Measurements from ENCODE around the gene ARSG. TPM values are rescaled to one million over a fixed set of nuclear protein-coding genes. Genes with fewer than 3 reads are reported as not detected.

The ARSG gene
- total and polyA plus RNA-seq, 2 donors (not counting 1 experiment from before 2014, with no cell fraction given): 5.5 to 18.4 TPM

DNA sequence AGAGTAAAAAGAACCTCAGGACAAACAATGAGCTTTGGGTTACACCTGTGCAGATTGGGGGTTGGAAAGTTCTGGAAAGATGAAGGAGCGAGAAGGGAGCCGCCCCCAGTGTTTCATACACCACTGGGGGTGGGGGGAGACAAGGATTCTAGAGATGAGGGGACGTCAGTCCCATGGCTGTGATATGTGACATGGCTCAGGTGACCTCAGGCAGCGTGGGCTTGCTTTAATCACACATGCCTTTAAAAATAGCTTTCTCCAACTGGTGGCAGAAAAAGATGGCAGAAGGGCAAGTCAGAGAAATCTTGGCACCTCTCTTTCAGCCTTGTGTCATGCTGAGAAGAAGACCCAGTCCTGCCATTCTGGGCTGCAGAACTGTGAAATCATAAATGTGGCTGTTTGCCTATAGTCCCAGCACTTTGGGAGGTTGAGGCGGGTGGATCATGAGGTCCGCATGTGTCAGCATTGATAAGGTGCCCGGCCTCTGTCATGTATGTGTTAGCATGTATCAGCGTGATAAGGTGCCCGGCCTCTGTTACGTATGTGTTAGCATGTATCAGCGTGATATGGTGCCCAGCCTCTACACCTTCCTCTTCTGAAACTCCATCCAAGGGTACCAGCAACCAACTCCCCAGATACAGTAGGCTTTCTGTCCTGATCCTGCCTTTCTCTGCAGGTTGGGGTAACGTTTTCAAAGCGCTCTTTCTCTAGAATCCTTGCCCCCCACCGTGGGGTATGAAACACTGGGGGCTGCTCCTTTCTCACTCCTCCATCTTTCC lies 141.0 kb downstream of the ARSG start:
- ATAC-seq (ENCODE audit: low read depth): no peak
- intact Hi-C loops (cut with micrococcal nuclease): loop anchor here (10.0 kb wide), 1 partner anchor 137 kb away; the partner anchor contains the start of genes ARSG and SLC16A6
- POLR2A ChIA-PET: no interaction called here

More for the DNA sequence above, 141.0 kb downstream of the ARSG start:
- H3K4me2 ChIP-seq (replicated peaks; ENCODE audit: low read depth, low read length, poor library complexity, severe bottlenecking): no peak overlapping the region
- H3K9ac ChIP-seq (ENCODE audit: low read length): no peak overlapping the region
- H3K27ac ChIP-seq (ENCODE audit: low read length in 2 of 2): no peak overlapping the region
- peaks cover 11 to 13% of the 10 kb centered on the region in 2 donors for H3K4me1 ChIP-seq (ENCODE audit: control insufficient read depth in 2 of 2, insufficient read depth in 2 of 2, low read length in 2 of 2)
- no peaks in the 10 kb centered on the region for H3K79me2 ChIP-seq (ENCODE audit: control insufficient read depth, insufficient read depth, low read length)
- H4K20me1 ChIP-seq (ENCODE audit: control insufficient read depth, insufficient read depth, low read length, poor library complexity, severe bottlenecking): no peaks in the 10 kb centered on the region
- no peak overlapping the region for H3K27ac Mint-ChIP-seq
- DNase-seq: no peak
- peaks cover 0 to 3% of the 10 kb centered on the region in 2 experiments for H3K36me3 ChIP-seq (replicated peaks in 1 of 2; ENCODE audit: control extremely low read depth in 1 of 2, control insufficient read depth in 1 of 2, extremely low read depth in 1 of 2, insufficient read depth in 2 of 2, low read length in 1 of 2)
- H3K4me1 Mint-ChIP-seq: peaks cover 15% of the 10 kb centered on the region
- H2AFZ ChIP-seq (ENCODE audit: insufficient read depth, low read depth, low read length, poor library complexity, severe bottlenecking): no peak overlapping the region
- no peak overlapping the region for H3K4me3 Mint-ChIP-seq
- CTCF ChIA-PET: interaction anchor here (0.8 to 7.6 kb wide), 12 partner anchors 8 to 259 kb away, joined by 3 to 43 read pairs (median 4); partner anchors contain the start of gene AMZ2
- TF ChIP-seq, protein P1, sequence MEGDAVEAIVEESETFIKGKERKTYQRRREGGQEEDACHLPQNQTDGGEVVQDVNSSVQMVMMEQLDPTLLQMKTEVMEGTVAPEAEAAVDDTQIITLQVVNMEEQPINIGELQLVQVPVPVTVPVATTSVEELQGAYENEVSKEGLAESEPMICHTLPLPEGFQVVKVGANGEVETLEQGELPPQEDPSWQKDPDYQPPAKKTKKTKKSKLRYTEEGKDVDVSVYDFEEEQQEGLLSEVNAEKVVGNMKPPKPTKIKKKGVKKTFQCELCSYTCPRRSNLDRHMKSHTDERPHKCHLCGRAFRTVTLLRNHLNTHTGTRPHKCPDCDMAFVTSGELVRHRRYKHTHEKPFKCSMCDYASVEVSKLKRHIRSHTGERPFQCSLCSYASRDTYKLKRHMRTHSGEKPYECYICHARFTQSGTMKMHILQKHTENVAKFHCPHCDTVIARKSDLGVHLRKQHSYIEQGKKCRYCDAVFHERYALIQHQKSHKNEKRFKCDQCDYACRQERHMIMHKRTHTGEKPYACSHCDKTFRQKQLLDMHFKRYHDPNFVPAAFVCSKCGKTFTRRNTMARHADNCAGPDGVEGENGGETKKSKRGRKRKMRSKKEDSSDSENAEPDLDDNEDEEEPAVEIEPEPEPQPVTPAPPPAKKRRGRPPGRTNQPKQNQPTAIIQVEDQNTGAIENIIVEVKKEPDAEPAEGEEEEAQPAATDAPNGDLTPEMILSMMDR (IDR thresholded peaks at IDR 0.05): no peak
- TF ChIP-seq EZH2 (IDR thresholded peaks at IDR 0.05; ENCODE audit: borderline replicate concordance, insufficient read depth, low read depth, low read length, poor library complexity, severe bottlenecking): no peak
- no peaks in the 10 kb centered on the region for H3K27me3 Mint-ChIP-seq
- H3K9me3 Mint-ChIP-seq (ENCODE audit: insufficient read depth): no peaks in the 10 kb centered on the region
- no peak overlapping the region for H3K4me3 ChIP-seq (ENCODE audit: control extremely low read depth in 1 of 5, extremely low read depth in 1 of 5, insufficient read depth in 1 of 5, low read depth in 2 of 5, low read length in 4 of 5)
- H3K9me3 ChIP-seq (ENCODE audit: control extremely low read depth in 1 of 3, control insufficient read depth in 2 of 3, insufficient read depth in 1 of 3, low read length in 2 of 3): no peaks in the 10 kb centered on the region
- WGBS (ENCODE audit: insufficient coverage): 95% methylated on average over 11 of the region's 14 CpGs
- no peaks in the 10 kb centered on the region for H3K27me3 ChIP-seq (replicated peaks in 1 of 4; ENCODE audit: control extremely low read depth in 1 of 4, control insufficient read depth in 3 of 4, insufficient read depth in 4 of 4, low read length in 3 of 4)

Data from B cell (primary cell).